WTC11 (cell line): ENCODE results near the gene VMAC.

Experiments used
- ZNF138 ChIP-seq: sonication (generic); formaldehyde crosslinking; conservative IDR thresholded peaks from 2 replicates; pipeline ENCODE4 v1.8.1; 2022; ENCODE audit warnings: mild to moderate bottlenecking, moderate library complexity, missing genetic modification reagents
- TF ChIP-seq, protein P1 (sequence below): fragments of 200-600 bp; IDR thresholded peaks from 2 replicates; pipeline ENCODE4 v1.8.0; 2022; ENCODE audit warnings: antibody characterized with exemption
- TF ChIP-seq, protein P2 (sequence below): sonication (generic); formaldehyde crosslinking; conservative IDR thresholded peaks from 2 replicates; pipeline ENCODE4 v1.8.1; 2023; ENCODE audit warnings: mild to moderate bottlenecking, low read depth, missing genetic modification reagents, moderate library complexity
- TF ChIP-seq, protein P3 (sequence below): sonication (generic); formaldehyde crosslinking; conservative IDR thresholded peaks from 2 replicates; pipeline ENCODE4 v1.8.1; 2022; ENCODE audit warnings: mild to moderate bottlenecking, missing genetic modification reagents

DNA sequence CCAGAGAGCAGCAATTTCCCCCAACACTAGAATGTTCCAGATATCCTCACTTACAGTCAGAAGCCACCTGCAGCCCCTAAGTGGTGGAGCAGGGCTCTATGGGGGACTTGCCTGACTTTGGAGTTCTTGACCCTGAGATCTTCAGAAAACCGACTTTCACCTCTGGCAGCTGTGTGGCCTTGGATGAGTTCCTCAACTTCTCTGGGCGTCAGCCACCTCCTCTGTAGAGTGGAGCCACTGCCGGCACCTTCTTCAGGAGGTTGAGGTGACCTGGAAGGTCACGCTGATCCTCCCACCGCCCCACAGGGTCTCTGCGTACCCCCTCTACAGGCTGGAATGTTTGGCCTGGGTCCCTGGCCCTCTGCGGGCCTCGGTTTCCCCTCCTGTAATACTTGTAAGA is 27.2 kb upstream of the VMAC start:
- TF ChIP-seq, protein P1, sequence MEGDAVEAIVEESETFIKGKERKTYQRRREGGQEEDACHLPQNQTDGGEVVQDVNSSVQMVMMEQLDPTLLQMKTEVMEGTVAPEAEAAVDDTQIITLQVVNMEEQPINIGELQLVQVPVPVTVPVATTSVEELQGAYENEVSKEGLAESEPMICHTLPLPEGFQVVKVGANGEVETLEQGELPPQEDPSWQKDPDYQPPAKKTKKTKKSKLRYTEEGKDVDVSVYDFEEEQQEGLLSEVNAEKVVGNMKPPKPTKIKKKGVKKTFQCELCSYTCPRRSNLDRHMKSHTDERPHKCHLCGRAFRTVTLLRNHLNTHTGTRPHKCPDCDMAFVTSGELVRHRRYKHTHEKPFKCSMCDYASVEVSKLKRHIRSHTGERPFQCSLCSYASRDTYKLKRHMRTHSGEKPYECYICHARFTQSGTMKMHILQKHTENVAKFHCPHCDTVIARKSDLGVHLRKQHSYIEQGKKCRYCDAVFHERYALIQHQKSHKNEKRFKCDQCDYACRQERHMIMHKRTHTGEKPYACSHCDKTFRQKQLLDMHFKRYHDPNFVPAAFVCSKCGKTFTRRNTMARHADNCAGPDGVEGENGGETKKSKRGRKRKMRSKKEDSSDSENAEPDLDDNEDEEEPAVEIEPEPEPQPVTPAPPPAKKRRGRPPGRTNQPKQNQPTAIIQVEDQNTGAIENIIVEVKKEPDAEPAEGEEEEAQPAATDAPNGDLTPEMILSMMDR: no peak
- TF ChIP-seq, protein P2, sequence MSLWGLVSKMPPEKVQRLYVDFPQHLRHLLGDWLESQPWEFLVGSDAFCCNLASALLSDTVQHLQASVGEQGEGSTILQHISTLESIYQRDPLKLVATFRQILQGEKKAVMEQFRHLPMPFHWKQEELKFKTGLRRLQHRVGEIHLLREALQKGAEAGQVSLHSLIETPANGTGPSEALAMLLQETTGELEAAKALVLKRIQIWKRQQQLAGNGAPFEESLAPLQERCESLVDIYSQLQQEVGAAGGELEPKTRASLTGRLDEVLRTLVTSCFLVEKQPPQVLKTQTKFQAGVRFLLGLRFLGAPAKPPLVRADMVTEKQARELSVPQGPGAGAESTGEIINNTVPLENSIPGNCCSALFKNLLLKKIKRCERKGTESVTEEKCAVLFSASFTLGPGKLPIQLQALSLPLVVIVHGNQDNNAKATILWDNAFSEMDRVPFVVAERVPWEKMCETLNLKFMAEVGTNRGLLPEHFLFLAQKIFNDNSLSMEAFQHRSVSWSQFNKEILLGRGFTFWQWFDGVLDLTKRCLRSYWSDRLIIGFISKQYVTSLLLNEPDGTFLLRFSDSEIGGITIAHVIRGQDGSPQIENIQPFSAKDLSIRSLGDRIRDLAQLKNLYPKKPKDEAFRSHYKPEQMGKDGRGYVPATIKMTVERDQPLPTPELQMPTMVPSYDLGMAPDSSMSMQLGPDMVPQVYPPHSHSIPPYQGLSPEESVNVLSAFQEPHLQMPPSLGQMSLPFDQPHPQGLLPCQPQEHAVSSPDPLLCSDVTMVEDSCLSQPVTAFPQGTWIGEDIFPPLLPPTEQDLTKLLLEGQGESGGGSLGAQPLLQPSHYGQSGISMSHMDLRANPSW (CRISPR knock-in tag): no peak
- TF ChIP-seq, protein P3, sequence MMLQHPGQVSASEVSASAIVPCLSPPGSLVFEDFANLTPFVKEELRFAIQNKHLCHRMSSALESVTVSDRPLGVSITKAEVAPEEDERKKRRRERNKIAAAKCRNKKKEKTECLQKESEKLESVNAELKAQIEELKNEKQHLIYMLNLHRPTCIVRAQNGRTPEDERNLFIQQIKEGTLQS: no peak
- no peak for TF ChIP-seq ZNF138 (CRISPR knock-in tag)
